ENCODE data around the gene CPM. TPM values are rescaled to one million over a fixed set of nuclear protein-coding genes. Genes with fewer than 3 reads are reported as not detected.
"Not testable (repeated sequence)": the region's sequence is repeated elsewhere in the genome, so short reads cannot be mapped to it uniquely, and the experiment has no call there.

CPM gene
- total and polyA plus RNA-seq, 9 donors: 2.0 to 11.3 (median 3.5) TPM

DNA sequence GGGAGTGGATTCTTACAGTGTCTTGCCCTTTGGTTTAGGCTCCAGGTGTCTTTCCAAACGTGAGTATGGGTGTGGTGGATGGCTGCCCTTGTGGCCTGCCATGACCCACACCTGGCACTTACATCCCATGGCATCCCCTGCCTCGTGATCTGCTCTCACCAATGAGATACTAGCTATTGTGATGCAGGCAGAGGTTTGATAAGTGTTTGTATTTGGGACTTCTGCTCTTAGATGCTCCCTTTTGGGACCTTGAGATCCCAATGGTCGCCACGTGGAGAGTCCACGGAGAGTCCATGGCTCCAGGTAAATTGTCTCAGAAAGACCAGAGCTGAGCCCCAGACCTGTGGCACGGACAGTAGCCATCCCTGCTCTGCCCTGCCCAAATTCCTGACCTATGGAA lies 62.5 kb downstream of the CPM start:
- no peak for DNase-seq
- WGBS (ENCODE audit: insufficient coverage): 79% methylated on average over 4 of the region's 6 CpGs
- Histone ChIP-seq H3K9me3 (replicated peaks; ENCODE audit: control insufficient read depth, low read depth, low read length) (no peaks in the 10 kb centered on the region), H3K27me3 (ENCODE audit: control insufficient read depth, insufficient read depth, low read length) (no peaks in the 10 kb centered on the region), H3K27ac (ENCODE audit: low read length) (no peak overlapping the region), H3K4me1 (ENCODE audit: control insufficient read depth, insufficient read depth, low read length) (no peaks in the 10 kb centered on the region), H3K4me3 (ENCODE audit: low read length) (no peak overlapping the region), H3K36me3 (ENCODE audit: control insufficient read depth, insufficient read depth, low read length) (no peaks in the 10 kb centered on the region)

- H3K27ac ChIP-seq (ENCODE audit: low read length): no peak overlapping the region
- no peak for DNase-seq
- no peaks in the 10 kb centered on the region for H3K27me3 ChIP-seq (ENCODE audit: control insufficient read depth, insufficient read depth, low read length)
- no peak overlapping the region for H3K4me3 ChIP-seq (ENCODE audit: low read length)
- H3K4me1 ChIP-seq (ENCODE audit: control insufficient read depth, insufficient read depth, low read length): no peaks in the 10 kb centered on the region
- no peaks in the 10 kb centered on the region for H3K9me3 ChIP-seq (replicated peaks; ENCODE audit: control insufficient read depth, low read depth, low read length)
- WGBS (ENCODE audit: insufficient coverage): 80% methylated on average over 3 of the region's 5 CpGs
- no peaks in the 10 kb centered on the region for H3K36me3 ChIP-seq (ENCODE audit: control insufficient read depth, insufficient read depth, low read length)
These were observed 63.0 kb downstream of the CPM start for GRCh38 chr12:68870011-68870410.

DNA sequence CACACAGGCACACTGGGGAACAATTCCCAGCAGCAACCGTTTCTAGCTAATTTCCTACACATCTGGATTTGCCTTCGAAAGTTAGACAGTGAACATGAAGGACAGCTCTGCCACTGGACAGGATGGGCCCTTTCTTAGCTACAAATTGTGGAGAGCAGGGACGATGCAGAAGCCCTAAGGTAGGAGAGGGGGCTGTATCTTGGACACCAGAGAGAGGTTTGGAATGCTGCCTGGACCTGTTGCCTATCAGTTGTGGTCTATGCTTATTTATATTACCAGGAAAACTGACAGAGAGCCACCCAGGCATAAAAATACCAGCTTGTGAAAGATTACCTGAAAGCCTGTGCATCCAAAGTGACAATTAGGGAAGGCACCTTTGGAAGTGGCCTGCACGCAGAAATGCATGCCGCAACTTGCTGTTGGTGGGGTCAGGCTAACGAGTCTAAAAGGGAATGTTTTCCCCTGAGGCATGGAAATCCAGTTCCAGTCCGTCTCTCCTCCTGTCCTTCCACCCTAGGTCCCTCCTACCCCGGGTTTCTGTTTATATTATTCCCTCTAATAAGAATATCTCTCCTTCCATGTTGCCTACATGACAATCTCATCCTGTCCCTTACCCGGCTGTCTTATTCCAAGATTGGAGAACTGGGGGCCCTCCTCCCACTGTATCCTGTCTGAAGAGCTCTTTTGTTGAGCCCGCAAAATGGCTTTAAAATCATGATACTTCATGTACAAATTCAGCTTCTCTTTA lies 64.8 kb downstream of the CPM start:
- Histone ChIP-seq H3K4me3 (ENCODE audit: low read length) (no peak overlapping the region), H3K36me3 (ENCODE audit: control insufficient read depth, insufficient read depth, low read length) (no peaks in the 10 kb centered on the region), H3K4me1 (ENCODE audit: control insufficient read depth, insufficient read depth, low read length) (no peaks in the 10 kb centered on the region), H3K27me3 (ENCODE audit: control insufficient read depth, insufficient read depth, low read length) (no peaks in the 10 kb centered on the region), H3K27ac (ENCODE audit: low read length) (no peak overlapping the region), H3K9me3 (replicated peaks; ENCODE audit: control insufficient read depth, low read depth, low read length) (no peaks in the 10 kb centered on the region)
- WGBS (ENCODE audit: insufficient coverage): 70% methylated on average over 8 of the region's 10 CpGs
- no peak for DNase-seq

DNA sequence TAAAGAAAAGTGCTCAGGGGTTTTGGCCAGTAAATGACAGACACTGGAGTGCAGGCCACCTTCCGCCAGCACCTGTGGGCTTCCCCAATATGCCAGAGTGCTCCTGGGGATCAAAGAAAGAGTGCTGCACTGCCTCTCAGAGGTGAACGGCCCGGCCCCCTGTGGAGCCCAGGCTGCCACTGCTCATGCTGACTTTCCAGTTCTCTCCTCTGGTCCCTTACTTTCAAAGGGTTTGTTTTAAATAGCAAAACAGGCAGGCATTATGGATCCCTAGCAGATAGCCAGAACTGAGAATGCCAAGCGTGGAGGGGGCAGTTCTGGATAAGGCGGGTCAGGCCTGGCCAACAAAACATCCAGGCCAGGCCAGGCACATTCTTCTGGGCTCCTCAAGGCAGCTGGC lies 65.4 kb downstream of the CPM start:
- H3K36me3 ChIP-seq (ENCODE audit: control insufficient read depth, insufficient read depth, low read length): no peaks in the 10 kb centered on the region
- 56% methylated on average over 5 of the region's 5 CpGs for WGBS (ENCODE audit: insufficient coverage)
- no peaks in the 10 kb centered on the region for H3K27me3 ChIP-seq (ENCODE audit: control insufficient read depth, insufficient read depth, low read length)
- DNase-seq: no peak
- H3K4me1 ChIP-seq (ENCODE audit: control insufficient read depth, insufficient read depth, low read length): no peaks in the 10 kb centered on the region
- no peaks in the 10 kb centered on the region for H3K9me3 ChIP-seq (replicated peaks; ENCODE audit: control insufficient read depth, low read depth, low read length)
- H3K4me3 ChIP-seq (ENCODE audit: low read length): no peak overlapping the region
- H3K27ac ChIP-seq (ENCODE audit: low read length): no peak overlapping the region

DNA sequence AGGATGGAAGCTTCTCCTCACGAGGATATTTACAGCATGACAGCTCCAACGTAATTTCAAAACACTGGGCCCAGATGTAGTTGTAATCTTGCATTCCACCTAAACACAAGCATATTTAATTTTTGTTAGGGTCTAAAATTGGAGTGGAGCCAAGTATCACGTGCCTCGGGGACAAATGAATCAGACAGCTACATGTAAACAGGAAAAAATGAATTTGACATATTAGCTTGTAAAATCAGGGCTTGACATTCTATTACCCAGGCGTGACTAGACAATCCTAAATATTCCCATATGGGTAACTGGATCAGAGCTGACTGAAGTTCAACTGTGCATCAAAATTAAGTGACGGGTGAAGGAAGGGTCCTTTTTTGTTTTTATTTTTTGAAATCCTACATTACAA lies 66.0 kb downstream of the CPM start:
- no CpG with 5 or more reads among the region's 6 CpGs for WGBS (ENCODE audit: insufficient coverage)
- no peak overlapping the region for H3K27ac ChIP-seq (ENCODE audit: low read length)
- no peak overlapping the region for H3K4me3 ChIP-seq (ENCODE audit: low read length)
- H3K4me1 ChIP-seq (ENCODE audit: control insufficient read depth, insufficient read depth, low read length): no peaks in the 10 kb centered on the region
- no peaks in the 10 kb centered on the region for H3K36me3 ChIP-seq (ENCODE audit: control insufficient read depth, insufficient read depth, low read length)
- H3K27me3 ChIP-seq (ENCODE audit: control insufficient read depth, insufficient read depth, low read length): no peaks in the 10 kb centered on the region
- no peak for DNase-seq
- H3K9me3 ChIP-seq (replicated peaks; ENCODE audit: control insufficient read depth, low read depth, low read length): no peaks in the 10 kb centered on the region

DNA sequence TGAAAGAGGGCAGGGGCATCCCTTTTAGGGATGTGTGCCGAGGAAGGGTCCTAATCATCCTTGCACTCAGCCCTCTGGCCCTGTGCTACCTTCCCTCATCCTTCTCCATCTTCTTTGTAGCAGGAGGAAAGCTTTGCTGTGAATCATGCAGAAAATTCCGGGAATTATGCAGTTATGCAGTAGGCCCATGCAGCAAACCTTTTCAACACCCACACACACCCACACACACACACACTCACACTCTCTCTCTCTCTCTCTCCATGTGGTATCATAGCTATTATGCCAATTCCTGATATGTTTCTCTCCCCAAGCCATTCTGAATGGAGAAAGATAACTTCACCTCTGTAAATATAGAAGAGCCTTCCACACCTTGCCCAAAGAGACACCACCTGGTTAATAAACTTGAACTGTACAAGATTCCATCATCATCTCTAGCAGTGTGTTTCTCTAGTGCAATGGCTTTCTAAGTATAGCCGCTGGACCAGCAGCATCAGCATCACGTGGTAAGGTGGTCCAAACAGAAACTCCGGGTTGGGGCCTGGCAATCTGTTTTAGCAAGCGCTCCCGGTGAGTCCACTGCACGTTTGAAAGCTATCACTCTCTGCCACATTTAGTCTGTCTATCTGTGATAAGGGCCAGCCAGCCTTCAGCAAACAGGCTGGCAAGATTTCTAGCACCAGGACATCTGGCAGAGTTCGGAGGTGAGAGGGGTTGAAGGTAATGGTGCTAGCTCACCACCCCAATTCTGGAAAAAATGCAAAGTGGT lies 67.4 kb downstream of the CPM start:
- DNase-seq: no peak
- no peaks in the 10 kb centered on the region for H3K4me1 ChIP-seq (ENCODE audit: control insufficient read depth, insufficient read depth, low read length)
- no peaks in the 10 kb centered on the region for H3K9me3 ChIP-seq (replicated peaks; ENCODE audit: control insufficient read depth, low read depth, low read length)
- H3K27ac ChIP-seq (ENCODE audit: low read length): no peak overlapping the region
- no peaks in the 10 kb centered on the region for H3K36me3 ChIP-seq (ENCODE audit: control insufficient read depth, insufficient read depth, low read length)
- no peak overlapping the region for H3K4me3 ChIP-seq (ENCODE audit: low read length)
- 83% methylated on average over 8 of the region's 9 CpGs for WGBS (ENCODE audit: insufficient coverage)
- H3K27me3 ChIP-seq (ENCODE audit: control insufficient read depth, insufficient read depth, low read length): no peaks in the 10 kb centered on the region

- Histone ChIP-seq H3K9me3 (replicated peaks; ENCODE audit: control insufficient read depth, low read depth, low read length) (no peaks in the 10 kb centered on the region), H3K4me1 (ENCODE audit: control insufficient read depth, insufficient read depth, low read length) (no peaks in the 10 kb centered on the region), H3K36me3 (ENCODE audit: control insufficient read depth, insufficient read depth, low read length) (no peaks in the 10 kb centered on the region), H3K27ac (ENCODE audit: low read length) (no peak overlapping the region), H3K27me3 (ENCODE audit: control insufficient read depth, insufficient read depth, low read length) (no peaks in the 10 kb centered on the region), H3K4me3 (ENCODE audit: low read length) (no peak overlapping the region)
- no peak for DNase-seq
- 92% methylated on average over 3 of the region's 3 CpGs for WGBS (ENCODE audit: insufficient coverage)
These were observed 68.4 kb downstream of the CPM start for GRCh38 chr12:68864604-68865003.

DNA sequence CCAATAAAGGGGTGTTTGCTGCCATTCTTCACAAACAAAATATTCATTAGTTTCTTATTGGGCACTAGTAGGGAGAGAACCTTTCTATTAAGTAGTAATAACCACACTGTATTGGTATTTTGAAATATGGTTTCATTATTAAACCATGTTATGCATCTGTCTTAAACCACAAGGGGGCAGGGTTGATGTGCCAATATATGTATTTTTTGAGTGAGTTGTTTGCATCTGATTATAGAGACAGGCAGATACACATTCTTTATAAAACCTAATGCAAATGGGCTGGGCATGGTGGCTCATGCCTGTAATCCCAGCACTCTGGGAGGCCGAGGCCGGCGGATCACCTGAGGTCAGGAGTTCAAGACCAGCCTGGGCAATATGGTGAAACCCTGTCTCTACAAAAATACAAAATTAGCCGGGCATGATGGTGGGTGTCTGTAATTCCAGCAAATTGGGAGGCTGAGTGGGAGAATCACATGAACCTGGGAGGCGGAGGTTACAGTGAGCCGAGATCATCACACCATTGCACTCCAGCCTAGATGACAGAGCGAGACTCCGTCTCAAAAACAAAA lies 69.0 kb downstream of the CPM start:
- H3K27me3 ChIP-seq (ENCODE audit: control insufficient read depth, insufficient read depth, low read length); H3K36me3 ChIP-seq (ENCODE audit: control insufficient read depth, insufficient read depth, low read length); H3K4me3 ChIP-seq (ENCODE audit: low read length); H3K9me3 ChIP-seq (replicated peaks; ENCODE audit: control insufficient read depth, low read depth, low read length); H3K27ac ChIP-seq (ENCODE audit: low read length); H3K4me1 ChIP-seq (ENCODE audit: control insufficient read depth, insufficient read depth, low read length): not testable (repeated sequence)
- no CpG with 5 or more reads among the region's 8 CpGs for WGBS (ENCODE audit: insufficient coverage)
- peak; percentile 62 for DNase-seq

- H3K27me3 ChIP-seq (ENCODE audit: control insufficient read depth, insufficient read depth, low read length): no peaks in the 10 kb centered on the region
- H3K36me3 ChIP-seq (ENCODE audit: control insufficient read depth, insufficient read depth, low read length): no peaks in the 10 kb centered on the region
- no peaks in the 10 kb centered on the region for H3K4me1 ChIP-seq (ENCODE audit: control insufficient read depth, insufficient read depth, low read length)
- no peak overlapping the region for H3K4me3 ChIP-seq (ENCODE audit: low read length)
- H3K27ac ChIP-seq (ENCODE audit: low read length): no peak overlapping the region
- no peak for DNase-seq
- 61% methylated on average over 4 of the region's 7 CpGs for WGBS (ENCODE audit: insufficient coverage)
- no peaks in the 10 kb centered on the region for H3K9me3 ChIP-seq (replicated peaks; ENCODE audit: control insufficient read depth, low read depth, low read length)
These were observed 69.7 kb downstream of the CPM start for GRCh38 chr12:68863109-68863770.

DNA sequence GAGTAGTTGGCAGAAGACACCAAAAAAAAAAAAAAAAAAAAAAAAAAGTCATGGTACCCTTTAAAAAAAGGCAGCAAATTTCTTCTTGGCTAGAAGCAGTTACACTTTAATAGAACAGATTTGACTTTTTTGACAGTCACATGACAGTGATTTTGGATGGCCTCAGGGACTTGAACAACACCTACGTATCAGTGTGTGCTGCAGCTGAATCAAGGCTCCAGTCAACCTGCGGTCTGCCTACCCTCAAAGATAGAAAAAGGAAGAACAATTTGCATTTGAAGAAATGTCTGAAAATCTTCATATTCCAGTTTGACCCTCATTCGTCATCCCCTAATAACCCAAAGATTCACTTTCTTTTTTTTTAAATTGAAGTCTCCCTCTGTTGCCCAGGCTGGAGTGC lies 71.1 kb downstream of the CPM start:
- no peak overlapping the region for H3K4me3 ChIP-seq (ENCODE audit: low read length)
- whole genome bisulfite sequencing (ENCODE audit: insufficient coverage): no CpG with 5 or more reads among the region's 3 CpGs

More for the DNA sequence above, 71.1 kb downstream of the CPM start:
- no peak for DNase-seq
- Histone ChIP-seq H3K27ac (ENCODE audit: low read length) (no peak overlapping the region), H3K9me3 (replicated peaks; ENCODE audit: control insufficient read depth, low read depth, low read length) (no peaks in the 10 kb centered on the region), H3K36me3 (ENCODE audit: control insufficient read depth, insufficient read depth, low read length) (no peaks in the 10 kb centered on the region), H3K27me3 (ENCODE audit: control insufficient read depth, insufficient read depth, low read length) (no peaks in the 10 kb centered on the region), H3K4me1 (ENCODE audit: control insufficient read depth, insufficient read depth, low read length) (no peaks in the 10 kb centered on the region)

Measured in muscle of leg (tissue), 11 donors.